GM23338 (cell line): ENCODE results near the gene TNFSF8. TPM values are rescaled to one million over a fixed set of nuclear protein-coding genes. Genes with fewer than 3 reads are reported as not detected.

Experiments used
- ATAC-seq: fragments of 200-7000 bp; cut with Tn5 transposase; 3 replicates; pipeline ENCODE4 v1.9.1; 2020
- DNase-seq: peaks from one replicate; pipeline ENCODE4 v3.0.0-alpha.2; 2015; ENCODE audit warnings: low spot score
- H2AFZ ChIP-seq: fragments of 200-600 bp; sonication (generic); 2 replicates; pipeline ENCODE4 v1.8.0; 2016; ENCODE audit warnings: antibody characterized with exemption, mild to moderate bottlenecking, moderate library complexity
- H3F3A ChIP-seq: fragments of 200-600 bp; sonication (generic); replicated peaks from 2 replicates; pipeline ENCODE4 v1.8.0; 2017; ENCODE audit warnings: antibody characterized with exemption, mixed run types, low read depth
- H3K27ac ChIP-seq: fragments of 200-600 bp; sonication (generic); 2 replicates; pipeline ENCODE4 v1.6.1; 2016; ENCODE audit warnings: low read depth
- H3K27me3 ChIP-seq: fragments of 200-600 bp; sonication (generic); 2 replicates; pipeline ENCODE4 v1.8.0; 2016; ENCODE audit warnings: mild to moderate bottlenecking, mixed run types, moderate library complexity; ENCODE audit not compliant: insufficient read depth
- H3K36me3 ChIP-seq: fragments of 200-600 bp; sonication (generic); 2 replicates; pipeline ENCODE4 v1.8.0; 2016; ENCODE audit warnings: mild to moderate bottlenecking; ENCODE audit not compliant: insufficient read depth
- H3K4me1 ChIP-seq: fragments of 200-600 bp; sonication (generic); 2 replicates; pipeline ENCODE4 v1.8.0; 2016; ENCODE audit warnings: mild to moderate bottlenecking, moderate library complexity; ENCODE audit not compliant: insufficient read depth
- H3K4me2 ChIP-seq: fragments of 200-600 bp; sonication (generic); 2 replicates; pipeline ENCODE4 v1.7.1; 2017; ENCODE audit warnings: mixed run types
- H3K4me3 ChIP-seq: fragments of 200-600 bp; sonication (generic); 2 replicates; pipeline ENCODE4 v1.6.1; 2016; ENCODE audit warnings: mixed run types
- H3K79me2 ChIP-seq: fragments of 200-600 bp; sonication (generic); replicated peaks from 2 replicates; pipeline ENCODE4 v1.8.0; 2017; ENCODE audit warnings: mild to moderate bottlenecking; ENCODE audit not compliant: insufficient read depth
- H3K9me2 ChIP-seq: fragments of 200-600 bp; sonication (generic); 2 replicates; pipeline ENCODE4 v1.8.0; 2017; ENCODE audit not compliant: insufficient read depth
- H4K20me1 ChIP-seq: fragments of 200-600 bp; sonication (generic); replicated peaks from 2 replicates; pipeline ENCODE4 v1.8.0; 2017; ENCODE audit warnings: mild to moderate bottlenecking; ENCODE audit not compliant: insufficient read depth
- H3K27ac Mint-ChIP-seq: 2 replicates; pipeline ENCODE4 v1.8.0; 2020; ENCODE audit warnings: inconsistent platforms, mild to moderate bottlenecking, moderate library complexity, mixed read lengths
- H3K27me3 Mint-ChIP-seq: 3 replicates; pipeline ENCODE4 v1.8.0; 2022; ENCODE audit warnings: low read depth, mild to moderate bottlenecking, moderate library complexity, mixed read lengths, inconsistent platforms; ENCODE audit not compliant: insufficient read depth, poor library complexity
- H3K36me3 Mint-ChIP-seq: 3 replicates; pipeline ENCODE4 v1.8.0; 2021; ENCODE audit warnings: low read depth, mild to moderate bottlenecking, inconsistent platforms, moderate library complexity, mixed read lengths
- H3K4me1 Mint-ChIP-seq: 3 replicates; pipeline ENCODE4 v1.8.0; 2020; ENCODE audit warnings: mild to moderate bottlenecking, inconsistent platforms, mixed read lengths
- H3K4me3 Mint-ChIP-seq: 3 replicates; pipeline ENCODE4 v1.8.0; 2021; ENCODE audit warnings: moderate library complexity, mild to moderate bottlenecking, inconsistent platforms, mixed read lengths
- H3K9me3 Mint-ChIP-seq: 3 replicates; pipeline ENCODE4 v1.8.0; 2020; ENCODE audit warnings: moderate library complexity, mild to moderate bottlenecking, inconsistent platforms, mixed read lengths
- CREB1 ChIP-seq: fragments of 250-450 bp; sonication (Bioruptor Pico); IDR thresholded peaks from 2 replicates; pipeline ENCODE4 v1.5.0; 2020; ENCODE audit warnings: low read depth, mild to moderate bottlenecking, moderate library complexity
- CTCF ChIP-seq, 2 experiments: fragments of 200-600 bp in 1 of 2; sonication (generic) in 1 of 2; conservative IDR thresholded peaks; 2 replicates each; pipeline versions ENCODE4 v1.5.1 to v1.6.1; 2016 to 2017; ENCODE audit warnings: antibody characterized with exemption in 2 of 2, low read depth in 2 of 2, mild to moderate bottlenecking in 2 of 2, moderate library complexity in 1 of 2
- ETS1 ChIP-seq: IDR thresholded peaks from 2 replicates; pipeline ENCODE4 v1.6.1; 2016; ENCODE audit warnings: antibody characterized with exemption
- EZH2 ChIP-seq: fragments of 200-600 bp; sonication (generic); IDR thresholded peaks from one replicate; pipeline ENCODE4 v1.8.0; 2017; ENCODE audit warnings: antibody characterized with exemption, mild to moderate bottlenecking, low read depth; ENCODE audit not compliant: unreplicated experiment
- EZH2phosphoT487 ChIP-seq: fragments of 200-600 bp; sonication (generic); IDR thresholded peaks from one replicate; pipeline ENCODE4 v1.8.1; 2018; ENCODE audit warnings: antibody characterized with exemption; ENCODE audit not compliant: unreplicated experiment
- JUNB ChIP-seq: IDR thresholded peaks from one replicate; pipeline ENCODE4 v1.6.1; 2016; ENCODE audit warnings: antibody characterized with exemption; ENCODE audit not compliant: unreplicated experiment
- ZNF114 ChIP-seq: fragments of 250-450 bp; sonication (Bioruptor Pico); IDR thresholded peaks from 2 replicates; pipeline ENCODE4 v1.5.0; 2020; ENCODE audit warnings: mild to moderate bottlenecking, moderate library complexity
- ZNF331 ChIP-seq: fragments of 250-450 bp; sonication (Bioruptor Pico); IDR thresholded peaks from 2 replicates; pipeline ENCODE4 v1.5.0; 2020; ENCODE audit warnings: low read depth, mild to moderate bottlenecking, moderate library complexity
- ZNF462 ChIP-seq: fragments of 250-450 bp; sonication (Bioruptor Pico); IDR thresholded peaks from 2 replicates; pipeline ENCODE4 v1.5.0; 2020; ENCODE audit warnings: mild to moderate bottlenecking, moderate library complexity
- polyA plus RNA-seq: library from polyadenylated mRNA; unstranded; fragments of >200 nt; fragmentation: Nextera tagmentation; extraction: Ambion mirVana; gene quantifications from 2 replicates; pipeline ENCODE4 v1.2.1, GENCODE V29; 2016
- total RNA-seq: library from RNA; depleted of rRNA; stranded (reverse); fragments of >200 nt; shearing (Covaris generic); gene quantifications from 2 replicates; pipeline ENCODE4 v1.2.3, GENCODE V29; 2014

TNFSF8 gene
- total and polyA plus RNA-seq, 2 experiments from 2014 or later = not detected

- H4K20me1 ChIP-seq = no peaks in the 10 kb centered on the region
These were observed 70.2 kb downstream of the TNFSF8 start for GRCh38 chr9:114860187-114860586.

More at GRCh38 chr9:114860187-114860586, 70.2 kb downstream of the TNFSF8 start:
- H3K9me2 ChIP-seq = no peaks in the 10 kb centered on the region
- no peak overlapping the region for H2AFZ ChIP-seq
- no peak overlapping the region for H3K27ac ChIP-seq
- H3K4me3 Mint-ChIP-seq = no peak overlapping the region
- H3K27me3 ChIP-seq = no peaks in the 10 kb centered on the region
- H3K4me3 ChIP-seq = no peak overlapping the region
- H3K9me3 Mint-ChIP-seq = no peaks in the 10 kb centered on the region
- H3K4me1 Mint-ChIP-seq = no peaks in the 10 kb centered on the region; the same call in 2 of the 3 replicates
- no peak for ATAC-seq
- no peaks in the 10 kb centered on the region for H3K4me1 ChIP-seq
- no peak for DNase-seq
- H3F3A ChIP-seq = no peaks in the 10 kb centered on the region
- H3K4me2 ChIP-seq = no peak overlapping the region
- H3K27ac Mint-ChIP-seq = no peak overlapping the region
- no peaks in the 10 kb centered on the region for H3K36me3 Mint-ChIP-seq
- H3K27me3 Mint-ChIP-seq = no peaks in the 10 kb centered on the region
- H3K36me3 ChIP-seq = no peaks in the 10 kb centered on the region
- TF ChIP-seq ZNF331 (CRISPR knock-in tag) (no peak), EZH2phosphoT487 (no peak), CTCF (conservative IDR thresholded peaks at IDR 0.05; ENCODE audit: low read depth in 2 of 2) (no peak), ZNF462 (CRISPR knock-in tag) (no peak), JUNB (no peak), ETS1 (no peak), ZNF114 (CRISPR knock-in tag) (no peak), EZH2 (no peak), CREB1 (CRISPR knock-in tag) (no peak)
- no peaks in the 10 kb centered on the region for H3K79me2 ChIP-seq
